DMS79 (cell line): ENCODE results near the gene NPFFR1.

Source experiments
- DNase-seq: peaks from one replicate; lab custom pipeline; 2025; lab: John Stamatoyannopoulos, UW

NPFFR1 gene

DNA sequence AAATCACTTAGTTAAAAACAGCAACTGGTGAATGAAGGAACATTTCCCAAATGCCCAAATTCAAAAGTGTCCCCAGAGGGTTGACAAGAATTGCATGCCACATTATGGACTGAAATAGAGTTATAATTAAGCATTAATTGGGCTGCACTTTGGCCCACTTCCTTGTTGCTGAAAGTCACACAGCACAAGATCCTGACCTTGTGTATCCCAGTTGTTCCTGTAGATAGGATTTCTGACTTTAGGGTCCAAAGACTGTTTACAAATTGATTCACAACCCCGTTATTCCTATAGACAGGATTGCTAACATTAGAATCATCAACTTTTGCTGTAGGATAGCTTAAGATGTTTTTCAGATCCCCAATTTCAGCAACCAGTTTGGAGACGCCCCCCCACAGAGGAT is 31.5 kb upstream of the NPFFR1 start:
- no peak for DNase-seq

GRCh38 chr10:70312972-70313371 is 29.2 kb upstream of the NPFFR1 start:
- no peak for DNase-seq

DNA sequence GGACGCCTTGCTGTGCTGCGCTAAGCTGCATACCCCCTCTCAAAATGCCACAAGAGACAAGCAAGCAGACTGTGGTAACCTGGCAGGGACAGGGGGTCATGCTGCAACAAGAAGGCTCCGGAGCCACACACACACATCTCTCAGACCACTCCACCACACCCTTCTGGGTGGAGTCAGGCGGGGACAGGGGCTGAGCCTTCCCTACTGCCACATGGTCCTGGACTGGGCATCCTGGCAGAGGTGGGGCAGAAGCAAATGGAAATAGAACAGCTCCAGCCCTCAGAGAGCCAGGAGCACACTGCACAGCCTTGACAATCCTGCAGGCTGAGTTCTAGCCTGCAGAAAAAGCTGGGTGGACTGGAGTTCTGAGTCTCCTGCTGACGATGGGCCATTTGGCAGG is 28.4 kb upstream of the NPFFR1 start:
- no peak for DNase-seq

GRCh38 chr10:70311698-70312097 is 27.9 kb upstream of the NPFFR1 start:
- no peak for DNase-seq

DNA sequence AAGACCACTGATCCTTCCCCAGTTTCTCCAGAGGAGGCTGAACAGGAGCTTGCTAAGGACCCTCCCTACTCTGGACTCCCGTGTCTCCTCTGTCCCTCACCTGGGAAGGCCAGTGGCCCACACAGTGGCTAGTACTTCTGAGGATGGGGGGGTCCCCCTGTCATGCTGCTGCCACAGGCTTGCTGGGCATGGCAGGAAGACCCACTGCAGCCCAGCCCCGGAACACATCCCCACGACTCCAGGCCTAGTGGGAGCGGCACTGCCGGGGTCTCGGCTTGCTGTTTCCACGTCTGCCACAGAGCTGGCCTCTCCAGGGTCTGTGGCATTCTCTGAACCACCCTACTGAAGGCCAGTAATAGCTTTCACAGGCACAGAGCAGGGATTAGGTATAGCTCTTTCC is 25.9 kb upstream of the NPFFR1 start:
- DNase-seq = no peak

DNA sequence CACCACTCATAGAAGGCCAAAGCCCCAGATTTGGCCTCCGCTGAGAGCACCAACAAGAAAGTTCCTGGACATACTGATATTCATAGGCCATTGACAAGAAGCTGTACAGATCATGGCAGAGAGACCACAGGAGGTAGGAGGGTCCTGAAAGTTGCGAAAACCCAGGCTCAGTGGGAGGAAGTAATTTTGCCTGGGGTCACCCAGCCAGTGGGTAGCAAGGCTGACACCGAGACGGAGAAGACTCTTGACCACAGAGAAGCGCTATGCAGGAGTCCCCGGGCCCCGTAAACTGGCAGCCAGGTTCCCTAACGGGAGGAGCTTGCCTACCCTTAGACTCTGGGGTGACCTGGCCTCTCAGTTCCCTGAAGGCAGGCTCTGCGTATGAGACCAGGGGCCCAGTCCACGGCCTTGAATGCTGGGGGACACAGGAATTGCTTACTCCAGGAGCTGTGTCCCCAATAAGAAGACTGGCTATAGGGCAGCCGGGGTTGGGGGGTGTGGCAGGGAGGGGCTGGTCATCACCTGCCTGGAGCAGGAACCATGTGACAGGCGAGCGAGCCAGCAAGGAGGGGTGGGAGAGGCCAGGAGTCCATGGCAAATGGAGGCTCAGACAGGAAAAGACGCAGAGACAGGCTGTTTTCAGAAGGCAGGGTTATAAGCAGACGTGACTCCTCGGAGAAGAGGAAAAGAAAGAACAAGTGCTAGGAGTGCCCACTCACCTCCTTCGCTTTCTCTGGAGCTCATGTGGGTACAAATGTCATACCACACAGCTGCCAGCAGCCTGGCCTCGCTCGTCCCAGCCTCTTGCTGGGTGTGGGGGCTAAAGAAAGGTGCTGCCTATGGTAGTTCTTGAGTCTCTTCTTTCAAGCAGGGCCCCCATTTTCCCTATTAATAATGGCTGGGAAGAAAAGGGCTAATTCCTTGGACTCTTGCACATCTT is 24.6 kb upstream of the NPFFR1 start:
- no peak for DNase-seq

DNA sequence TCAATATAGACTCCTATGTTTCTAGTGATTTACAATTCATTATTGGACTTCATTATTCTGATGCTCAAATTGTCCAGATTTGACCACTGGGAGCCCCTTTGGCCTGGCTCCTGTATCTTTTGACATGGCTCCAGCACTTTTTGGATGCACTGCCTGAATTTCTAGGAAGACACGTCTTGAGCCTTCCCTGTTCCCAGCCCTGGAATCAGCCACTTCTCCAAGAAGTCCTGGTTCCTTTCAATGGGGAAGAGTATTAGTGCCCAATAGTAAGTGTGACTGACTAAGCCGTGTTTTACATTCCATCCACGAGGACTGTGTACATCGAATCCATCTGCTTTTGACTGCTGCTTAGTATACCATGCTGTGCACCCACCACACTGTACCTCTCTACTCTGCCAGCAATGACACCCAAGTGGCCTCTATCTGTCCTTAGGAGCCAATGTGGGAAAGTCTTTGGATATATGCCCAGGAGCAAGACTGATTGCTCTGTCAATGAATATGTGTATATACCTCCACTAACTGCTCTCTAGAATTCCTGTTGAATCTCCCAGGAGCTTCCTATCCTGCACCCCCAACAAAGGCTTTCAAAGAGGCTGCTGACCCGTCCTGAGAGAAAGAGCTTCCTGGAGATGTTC is 23.2 kb upstream of the NPFFR1 start:
- no peak for DNase-seq

GRCh38 chr10:70306181-70306705 is 22.4 kb upstream of the NPFFR1 start:
- no peak for DNase-seq

DNA sequence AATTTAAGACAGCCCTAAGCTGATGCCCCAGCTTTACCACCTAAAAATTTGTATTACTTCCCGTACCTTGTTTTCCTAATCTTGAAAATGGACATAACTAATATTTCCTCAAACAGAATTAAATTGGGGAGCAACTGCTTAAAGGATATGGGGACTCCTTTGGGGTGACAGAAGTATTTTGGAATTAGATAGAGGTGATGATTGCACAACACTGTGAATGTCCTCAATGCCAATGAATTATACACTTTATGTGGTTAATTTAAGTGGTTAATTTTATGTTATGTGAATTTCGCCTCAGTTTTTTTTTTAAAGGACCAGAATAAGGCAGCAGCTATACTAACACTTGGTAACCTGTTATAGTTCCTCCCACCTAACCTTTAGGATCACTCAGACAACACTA is 19.9 kb upstream of the NPFFR1 start:
- DNase-seq = no peak

DNA sequence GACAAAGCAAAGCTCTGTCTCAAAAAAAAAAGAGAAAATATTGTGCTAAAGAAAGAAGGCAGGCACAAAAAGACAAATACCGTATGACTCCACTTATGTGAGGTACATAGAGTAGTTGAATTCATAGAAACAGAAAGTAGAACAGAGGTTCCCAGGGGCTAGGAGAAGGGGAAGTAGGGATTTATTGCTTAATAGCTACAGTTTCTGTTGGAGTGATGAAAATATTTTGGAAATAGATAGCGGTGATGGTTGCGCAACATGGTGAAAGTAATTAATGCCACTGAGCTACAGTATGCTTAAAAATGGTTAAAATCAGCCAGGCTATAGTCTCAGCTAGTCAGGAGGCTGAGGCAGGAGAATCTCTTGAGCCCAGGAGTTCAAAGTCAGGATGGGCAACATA is 18.5 kb upstream of the NPFFR1 start:
- no peak for DNase-seq

GRCh38 chr10:70300908-70301597 is 17.2 kb upstream of the NPFFR1 start:
- no peak for DNase-seq

DNA sequence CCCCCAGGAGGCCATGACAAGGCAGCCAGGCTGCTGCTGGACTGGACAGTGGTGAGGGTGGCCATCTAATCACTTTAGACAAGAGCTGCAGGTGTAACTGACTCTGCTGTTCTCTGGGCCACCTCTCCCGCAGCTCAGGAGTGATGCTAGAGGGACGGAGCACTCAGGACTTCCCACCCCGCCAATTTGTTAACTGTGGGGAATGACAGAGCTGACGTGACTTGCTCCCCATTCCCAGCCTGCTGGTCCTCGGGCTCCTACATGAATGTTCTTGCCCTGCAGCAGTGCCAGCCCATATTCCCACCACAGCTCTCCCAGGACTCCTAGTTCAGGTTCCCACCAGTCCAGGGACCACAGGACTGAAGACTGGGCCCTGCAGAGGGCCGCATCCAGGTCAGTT is 16.7 kb upstream of the NPFFR1 start:
- DNase-seq = no peak

DNA sequence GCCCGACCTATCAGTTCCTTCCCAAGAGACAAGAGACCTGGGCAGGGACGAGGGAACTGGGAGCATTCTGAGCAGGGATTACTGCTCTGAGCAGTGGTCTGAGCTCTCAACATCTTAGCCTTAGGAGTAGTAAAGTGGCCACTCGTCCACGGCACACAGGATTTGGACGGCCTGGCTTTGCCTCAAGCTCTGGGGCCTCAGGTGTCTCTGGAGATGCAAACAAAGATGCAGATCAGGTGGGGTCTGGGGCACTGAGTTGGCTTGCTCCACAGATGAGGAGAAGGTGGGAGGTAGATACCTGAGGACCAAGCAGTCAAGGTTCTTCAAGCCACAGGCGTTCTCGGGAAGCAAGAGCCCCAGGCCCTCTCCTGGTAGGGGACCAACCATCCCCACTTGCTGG is 16.1 kb upstream of the NPFFR1 start:
- no peak for DNase-seq

DNA sequence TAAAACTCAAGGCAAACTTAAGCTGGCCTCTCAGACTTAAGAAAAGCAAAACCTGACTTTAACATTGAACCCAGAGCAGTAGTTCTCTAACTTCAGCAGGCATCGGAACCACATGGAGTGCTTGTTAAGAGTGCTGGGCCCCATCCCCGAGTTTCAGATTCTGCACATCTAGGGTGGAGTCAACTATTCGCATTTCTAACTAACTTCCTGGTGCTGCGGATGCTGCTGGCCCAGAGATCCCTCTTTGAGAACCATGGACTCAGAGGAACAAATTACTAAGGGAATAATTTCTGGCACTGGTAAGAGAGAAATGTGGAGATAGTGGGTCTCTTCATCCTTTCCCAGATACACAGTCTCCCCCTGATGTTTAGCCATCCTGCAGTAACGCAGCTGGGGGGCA is 14.6 kb upstream of the NPFFR1 start:
- DNase-seq = no peak

DNA sequence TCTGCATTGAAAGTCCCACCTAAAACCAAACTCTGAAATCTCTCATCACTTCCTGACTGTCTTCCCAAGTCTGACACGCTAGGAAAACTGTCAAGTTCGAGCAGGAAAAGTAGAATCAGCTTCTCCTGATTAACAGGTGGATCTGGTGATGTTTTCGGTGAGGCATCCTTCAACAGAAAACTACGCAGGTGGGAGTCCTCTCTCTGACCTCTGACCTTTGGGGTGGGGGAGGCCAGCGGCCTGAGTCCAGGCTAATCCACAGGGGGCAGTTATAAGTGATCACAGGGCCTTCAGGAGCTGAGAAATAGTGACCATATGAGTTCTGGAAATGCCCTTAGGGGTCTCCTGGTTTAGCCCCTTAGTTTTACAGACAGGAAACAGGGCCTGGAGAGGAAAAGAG is 13.4 kb upstream of the NPFFR1 start:
- no peak for DNase-seq

- DNase-seq = no peak
These were observed 12.6 kb upstream of the NPFFR1 start for GRCh38 chr10:70296406-70296899.

- DNase-seq = no peak
These were observed 12.1 kb upstream of the NPFFR1 start for GRCh38 chr10:70295926-70296325.

GRCh38 chr10:70295321-70295720 is 11.5 kb upstream of the NPFFR1 start:
- no peak for DNase-seq

GRCh38 chr10:70293169-70293843 is 9.5 kb upstream of the NPFFR1 start:
- DNase-seq = no peak

GRCh38 chr10:70292004-70292403 is 8.2 kb upstream of the NPFFR1 start:
- no peak for DNase-seq

DNA sequence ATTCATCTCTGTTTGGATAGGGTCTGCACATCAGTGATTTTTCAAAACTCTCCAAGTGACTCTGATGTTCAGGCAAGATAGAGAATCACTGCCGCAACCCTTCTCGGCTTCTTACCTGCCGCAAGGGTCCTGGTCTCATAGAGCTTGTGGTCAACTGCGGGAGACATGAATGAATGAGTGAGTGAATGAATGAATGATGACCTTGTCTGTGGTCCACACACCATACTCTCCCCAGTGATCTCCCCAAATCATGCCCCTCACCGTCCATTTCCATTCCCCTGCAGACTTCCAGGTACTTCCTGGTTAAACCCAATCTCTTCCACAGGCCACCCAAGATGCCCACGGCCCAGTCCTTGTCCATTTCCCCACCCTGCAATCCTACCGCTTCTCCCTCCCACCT is 5.9 kb upstream of the NPFFR1 start:
- no peak for DNase-seq

- no peak for DNase-seq
These were observed 2.8 kb upstream of the NPFFR1 start for GRCh38 chr10:70286616-70287015.
